ENCODE data around the gene ZNF827.

ZNF827 gene

DNA sequence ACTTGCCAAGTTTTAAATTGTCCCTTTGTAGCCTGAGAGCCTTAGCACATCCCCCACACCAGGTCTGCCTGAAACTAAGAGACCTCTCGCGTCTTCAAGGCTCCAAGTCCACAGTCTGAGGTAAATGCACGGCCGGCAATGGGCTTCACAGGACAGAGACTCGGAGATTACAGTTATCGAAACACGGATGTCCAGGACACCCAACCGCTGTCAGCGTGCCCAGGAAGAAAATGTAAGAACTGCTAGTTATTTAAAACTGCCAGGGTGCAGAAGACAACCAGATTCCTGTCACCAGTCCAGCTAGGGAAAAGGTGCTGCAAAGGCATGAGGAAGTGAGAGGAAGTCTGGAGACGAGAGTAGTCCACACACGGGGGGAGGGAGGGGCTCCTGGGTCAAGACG, 28.9 kb downstream of the ZNF827 start:
- H3K36me3 Mint-ChIP-seq, result peaks cover 3% of the 10 kb centered on the region
- no peak overlapping the region for H3K27ac Mint-ChIP-seq
- H3K4me3 Mint-ChIP-seq, result no peak overlapping the region
- peaks cover 69% of the 10 kb centered on the region for H3K4me1 Mint-ChIP-seq (ENCODE audit: low read depth)
- no peaks in the 10 kb centered on the region for H3K9me3 Mint-ChIP-seq (ENCODE audit: low read depth)
- no peaks in the 10 kb centered on the region for H3K27me3 Mint-ChIP-seq

DNA sequence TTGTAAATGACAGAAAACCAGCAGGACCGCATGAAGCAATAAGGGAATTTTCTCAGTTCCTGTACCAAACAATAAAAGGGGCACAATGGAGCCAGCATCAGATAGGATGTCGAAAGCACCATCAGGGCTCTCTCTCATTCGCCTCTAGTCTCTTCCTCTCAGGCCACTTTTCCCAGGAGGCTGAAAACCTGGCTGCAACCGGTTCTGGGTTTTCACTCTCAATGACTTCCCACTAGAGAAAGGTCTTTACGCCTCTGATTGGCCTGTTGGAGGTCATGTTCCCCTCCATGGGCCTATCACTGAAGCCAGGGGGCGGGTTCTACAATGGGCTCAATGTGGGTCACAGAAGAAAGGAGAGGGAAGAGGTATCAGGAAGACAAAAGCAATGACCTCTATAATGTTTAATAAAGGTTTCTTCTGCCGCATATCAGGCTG, 29.3 kb downstream of the ZNF827 start:
- Mint-ChIP-seq H3K4me1 (ENCODE audit: low read depth) (peaks cover 71% of the 10 kb centered on the region), H3K36me3 (peaks cover 3% of the 10 kb centered on the region), H3K27ac (peak overlapping the region; percentile 41), H3K4me3 (no peak overlapping the region), H3K9me3 (ENCODE audit: low read depth) (no peaks in the 10 kb centered on the region), H3K27me3 (no peaks in the 10 kb centered on the region)

DNA sequence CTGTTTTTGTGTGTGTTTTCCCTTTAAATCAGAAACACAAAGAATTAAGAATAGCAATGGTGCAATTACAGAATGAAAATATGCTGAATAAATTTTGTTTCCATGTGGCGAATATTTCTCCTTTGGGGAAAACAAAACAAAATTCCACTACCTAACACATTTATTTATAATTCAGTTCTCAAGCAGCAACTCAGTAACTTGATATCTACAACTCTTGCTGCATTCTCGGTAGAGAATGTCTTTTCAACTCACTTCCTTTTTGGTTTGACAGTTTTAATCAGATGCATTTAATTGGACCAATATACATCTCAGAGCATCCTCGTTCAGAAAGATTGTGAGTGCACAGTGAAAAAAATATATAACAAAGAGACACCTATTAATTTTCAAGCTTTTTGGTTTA, 30.8 kb downstream of the ZNF827 start:
- H3K27ac Mint-ChIP-seq, result no peak overlapping the region
- peaks cover 70% of the 10 kb centered on the region for H3K4me1 Mint-ChIP-seq (ENCODE audit: low read depth)
- peaks cover 5% of the 10 kb centered on the region for H3K36me3 Mint-ChIP-seq
- H3K9me3 Mint-ChIP-seq (ENCODE audit: low read depth), result no peaks in the 10 kb centered on the region
- H3K4me3 Mint-ChIP-seq, result no peak overlapping the region
- H3K27me3 Mint-ChIP-seq, result no peaks in the 10 kb centered on the region

DNA sequence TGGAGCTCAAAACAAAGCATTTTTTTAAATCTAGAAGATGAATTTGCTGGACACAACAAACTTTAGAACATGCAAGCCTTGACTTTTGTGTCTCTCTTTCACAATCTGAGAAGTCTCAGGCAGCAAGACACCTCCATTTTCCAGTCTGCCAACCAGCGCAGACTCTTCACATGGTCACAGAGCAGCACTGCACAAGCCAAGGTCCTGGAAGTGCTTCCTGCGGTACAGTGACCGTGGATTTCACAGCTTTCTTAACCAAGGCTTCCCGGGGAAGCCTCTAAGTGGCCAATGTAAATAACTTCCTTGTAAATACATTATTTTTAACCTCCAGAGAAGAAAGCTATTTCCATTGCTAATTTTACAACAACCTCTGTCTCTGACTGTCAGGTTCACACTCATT, 31.2 kb downstream of the ZNF827 start:
- Mint-ChIP-seq H3K9me3 (ENCODE audit: low read depth) (no peaks in the 10 kb centered on the region), H3K4me3 (no peak overlapping the region), H3K36me3 (peaks cover 5% of the 10 kb centered on the region), H3K27me3 (no peaks in the 10 kb centered on the region), H3K4me1 (ENCODE audit: low read depth) (peaks cover 66% of the 10 kb centered on the region), H3K27ac (no peak overlapping the region)

DNA sequence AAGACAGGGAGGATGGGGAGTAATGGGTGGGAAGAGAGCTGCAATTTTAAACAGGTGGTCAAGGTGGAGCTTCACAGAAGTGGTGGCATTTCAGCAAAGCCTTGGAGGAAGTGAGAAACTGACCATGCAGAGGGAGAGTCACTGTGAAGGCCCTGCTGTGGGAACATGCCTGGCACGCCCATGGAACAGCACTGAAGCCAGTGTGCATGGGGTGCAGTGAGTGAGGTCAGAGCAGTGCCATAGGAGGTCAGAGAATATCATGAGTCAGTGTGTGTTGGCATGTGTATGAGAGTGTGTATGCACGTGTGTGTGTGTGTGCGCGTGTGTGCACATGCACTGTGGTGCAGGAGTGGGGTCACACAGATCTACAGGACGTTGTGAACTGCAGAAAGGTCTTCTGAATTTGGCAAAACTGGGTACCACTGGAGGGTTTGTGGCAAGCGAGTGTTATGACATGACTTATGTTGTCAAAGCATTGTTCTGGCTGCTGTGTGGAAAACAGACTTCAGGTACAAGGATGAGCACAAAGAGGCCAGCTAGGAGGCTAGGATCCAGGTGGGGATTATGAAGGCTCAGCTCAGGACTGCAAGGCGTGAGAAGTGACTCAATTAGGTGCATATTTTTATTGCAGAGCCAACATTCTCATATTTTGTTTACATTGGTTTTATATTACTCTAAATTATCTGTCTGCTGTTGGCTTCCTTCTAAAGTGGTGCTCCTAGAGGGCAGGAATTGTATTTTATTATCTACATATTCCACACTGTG, 34.0 kb downstream of the ZNF827 start:
- Mint-ChIP-seq H3K27ac (no peak overlapping the region), H3K9me3 (ENCODE audit: low read depth) (no peaks in the 10 kb centered on the region), H3K36me3 (peaks cover 19% of the 10 kb centered on the region), H3K27me3 (no peaks in the 10 kb centered on the region), H3K4me3 (no peak overlapping the region), H3K4me1 (ENCODE audit: low read depth) (peaks cover 54% of the 10 kb centered on the region)

DNA sequence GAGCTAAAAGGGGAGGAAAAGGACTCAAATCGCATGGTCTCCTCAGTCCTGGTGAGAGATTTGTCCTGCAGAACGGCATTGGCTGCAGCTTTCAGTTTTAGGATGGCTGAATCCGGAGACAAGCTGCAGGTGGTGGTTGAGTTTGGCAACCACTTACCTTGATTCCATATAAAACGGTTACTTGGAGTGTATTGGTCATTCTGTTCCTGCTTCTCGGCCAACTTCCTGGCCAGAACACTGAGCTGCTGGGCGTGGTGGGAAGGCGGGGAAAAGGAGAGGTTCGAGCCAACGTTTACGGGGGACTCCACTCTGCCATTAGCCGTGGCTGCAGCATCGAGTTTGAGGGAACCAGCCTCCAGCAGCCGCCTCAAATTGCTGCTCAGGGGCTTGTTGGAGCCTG, 36.1 kb downstream of the ZNF827 start:
- no peaks in the 10 kb centered on the region for H3K27me3 Mint-ChIP-seq
- peaks cover 47% of the 10 kb centered on the region for H3K4me1 Mint-ChIP-seq (ENCODE audit: low read depth)
- H3K36me3 Mint-ChIP-seq, result peaks cover 23% of the 10 kb centered on the region
- no peak overlapping the region for H3K4me3 Mint-ChIP-seq
- H3K9me3 Mint-ChIP-seq (ENCODE audit: low read depth), result no peaks in the 10 kb centered on the region
- no peak overlapping the region for H3K27ac Mint-ChIP-seq

DNA sequence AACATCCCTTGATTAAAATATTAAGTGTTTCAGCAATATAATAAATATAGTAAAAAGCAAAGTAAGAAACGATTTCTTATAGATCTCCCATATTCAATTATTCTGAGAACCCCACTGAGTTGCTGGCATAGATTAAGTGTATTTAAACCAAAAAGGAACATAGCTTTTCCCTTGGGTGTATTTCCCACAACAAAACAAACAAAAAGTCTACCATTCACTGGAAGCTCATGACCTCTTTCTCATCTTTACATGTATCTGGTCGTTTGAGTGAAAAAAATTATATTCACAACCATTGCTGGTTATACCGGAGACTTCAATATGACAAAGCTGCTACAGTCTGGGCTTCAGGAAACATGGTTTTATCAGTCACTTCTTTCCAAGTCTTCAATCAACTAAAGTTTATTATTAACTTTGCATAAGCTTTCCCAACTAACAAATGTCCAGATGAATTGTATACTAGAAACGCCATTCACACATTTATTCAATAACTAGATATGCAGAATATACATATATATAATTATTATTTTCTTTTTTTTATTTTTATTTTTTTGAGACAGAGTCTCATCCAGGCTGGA, 38.6 kb downstream of the ZNF827 start:
- H3K4me3 Mint-ChIP-seq, result no peak overlapping the region
- H3K27me3 Mint-ChIP-seq, result no peaks in the 10 kb centered on the region

DNA sequence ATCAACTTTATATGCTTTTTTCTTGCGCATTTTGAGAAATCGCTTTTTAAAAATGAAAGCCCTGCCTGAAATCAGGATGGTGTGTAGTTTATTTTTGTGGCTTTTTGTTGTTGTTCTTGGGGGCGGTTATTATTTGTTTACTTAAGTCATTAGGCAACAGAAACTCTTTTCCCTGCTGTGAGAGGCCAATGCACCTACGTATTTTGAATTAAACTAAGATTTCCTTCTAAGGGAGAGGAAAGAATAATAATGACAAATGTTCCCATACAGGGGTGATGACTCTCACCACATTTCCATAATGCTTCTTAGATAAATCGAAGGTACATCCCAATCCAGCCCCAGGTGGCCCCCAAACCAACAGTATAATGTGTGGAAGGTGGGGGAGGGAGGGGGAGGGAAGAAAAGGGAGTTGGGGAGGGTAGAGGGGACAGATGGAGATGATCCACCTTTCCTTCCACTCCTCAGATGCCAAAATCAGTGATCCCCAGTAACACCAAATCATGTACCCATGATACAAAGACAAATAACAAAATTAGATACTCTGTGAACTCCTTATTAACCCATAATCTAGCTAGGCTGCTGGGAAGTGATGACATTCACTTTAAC, 39.6 kb downstream of the ZNF827 start:
- H3K36me3 Mint-ChIP-seq, result peaks cover 27% of the 10 kb centered on the region
- no peak overlapping the region for H3K4me3 Mint-ChIP-seq
- H3K9me3 Mint-ChIP-seq (ENCODE audit: low read depth), result no peaks in the 10 kb centered on the region
- H3K4me1 Mint-ChIP-seq (ENCODE audit: low read depth), result peaks cover 53% of the 10 kb centered on the region
- H3K27me3 Mint-ChIP-seq, result no peaks in the 10 kb centered on the region
- H3K27ac Mint-ChIP-seq, result no peak overlapping the region

More for the DNA sequence above, 38.6 kb downstream of the ZNF827 start:
- H3K36me3 Mint-ChIP-seq, result peaks cover 24% of the 10 kb centered on the region
- no peak overlapping the region for H3K27ac Mint-ChIP-seq
- no peaks in the 10 kb centered on the region for H3K9me3 Mint-ChIP-seq (ENCODE audit: low read depth)
- peaks cover 52% of the 10 kb centered on the region for H3K4me1 Mint-ChIP-seq (ENCODE audit: low read depth)

DNA sequence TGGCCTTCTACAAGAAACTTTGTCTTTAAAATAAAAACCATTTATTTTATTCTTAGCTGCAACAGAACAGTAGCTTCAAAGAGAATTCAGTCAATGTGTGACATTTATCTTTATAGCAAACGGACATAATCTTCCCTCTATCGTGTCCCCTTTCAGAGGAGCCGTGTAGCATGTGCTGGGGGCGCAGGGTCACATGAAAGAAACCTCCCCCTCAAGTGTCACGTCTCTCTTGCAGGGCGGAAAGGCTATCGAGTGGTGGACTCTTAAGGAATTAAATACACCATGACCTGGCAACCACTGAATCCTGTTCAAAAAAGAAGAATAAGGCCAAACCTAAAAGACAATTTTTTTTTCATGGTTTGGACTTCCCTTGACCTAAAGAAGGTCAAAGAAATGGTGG, 40.2 kb downstream of the ZNF827 start:
- Mint-ChIP-seq H3K4me3 (no peak overlapping the region), H3K36me3 (peaks cover 25% of the 10 kb centered on the region), H3K27me3 (no peaks in the 10 kb centered on the region), H3K9me3 (ENCODE audit: low read depth) (no peaks in the 10 kb centered on the region), H3K4me1 (ENCODE audit: low read depth) (peaks cover 57% of the 10 kb centered on the region), H3K27ac (no peak overlapping the region)

DNA sequence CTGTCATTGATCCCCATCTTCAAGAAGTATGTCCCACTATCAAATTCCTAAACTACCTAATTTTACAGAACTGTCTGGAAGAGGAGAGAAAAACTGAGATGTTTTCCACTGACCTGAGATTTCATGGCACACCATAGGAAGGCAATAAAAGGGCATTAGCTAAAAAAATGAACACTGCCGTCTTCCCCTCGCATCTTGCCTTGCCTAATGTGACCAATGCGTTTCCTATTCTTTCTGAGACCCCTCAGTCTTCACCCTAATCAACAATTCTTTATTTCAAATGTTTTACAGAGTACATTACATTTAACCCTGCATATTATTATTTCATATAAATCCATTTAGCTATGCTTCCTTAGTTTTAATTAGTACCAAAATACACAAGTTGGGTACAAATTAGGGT, 43.6 kb downstream of the ZNF827 start:
- Mint-ChIP-seq H3K4me3 (peak overlapping the region; percentile 28), H3K4me1 (ENCODE audit: low read depth) (peaks cover 58% of the 10 kb centered on the region), H3K27ac (peak overlapping the region; percentile 46), H3K36me3 (peaks cover 22% of the 10 kb centered on the region), H3K27me3 (no peaks in the 10 kb centered on the region), H3K9me3 (ENCODE audit: low read depth) (no peaks in the 10 kb centered on the region)

DNA sequence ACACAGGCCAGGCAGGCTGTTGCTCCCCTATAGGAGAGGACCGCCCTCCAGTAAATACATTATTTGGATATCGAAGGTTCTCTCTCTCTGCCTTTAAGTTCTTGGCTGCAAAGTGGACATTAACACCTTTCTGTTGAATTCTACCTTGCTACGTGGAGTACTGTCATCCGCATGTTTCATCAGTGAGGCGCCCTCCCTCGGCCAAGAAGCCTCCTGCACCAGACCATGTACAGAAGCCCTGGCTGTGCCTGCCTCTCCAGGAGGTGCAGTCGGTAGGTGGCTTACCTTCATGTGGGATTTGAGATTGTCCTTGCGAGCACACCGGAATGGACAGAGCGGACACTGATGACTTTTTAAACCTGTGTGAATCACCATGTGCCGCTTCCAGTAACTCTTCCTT, 46.7 kb downstream of the ZNF827 start:
- Mint-ChIP-seq H3K9me3 (ENCODE audit: low read depth) (no peaks in the 10 kb centered on the region), H3K4me1 (ENCODE audit: low read depth) (peaks cover 42% of the 10 kb centered on the region), H3K36me3 (peaks cover 20% of the 10 kb centered on the region), H3K27me3 (no peaks in the 10 kb centered on the region), H3K4me3 (no peak overlapping the region), H3K27ac (peak overlapping the region; percentile 75)

DNA sequence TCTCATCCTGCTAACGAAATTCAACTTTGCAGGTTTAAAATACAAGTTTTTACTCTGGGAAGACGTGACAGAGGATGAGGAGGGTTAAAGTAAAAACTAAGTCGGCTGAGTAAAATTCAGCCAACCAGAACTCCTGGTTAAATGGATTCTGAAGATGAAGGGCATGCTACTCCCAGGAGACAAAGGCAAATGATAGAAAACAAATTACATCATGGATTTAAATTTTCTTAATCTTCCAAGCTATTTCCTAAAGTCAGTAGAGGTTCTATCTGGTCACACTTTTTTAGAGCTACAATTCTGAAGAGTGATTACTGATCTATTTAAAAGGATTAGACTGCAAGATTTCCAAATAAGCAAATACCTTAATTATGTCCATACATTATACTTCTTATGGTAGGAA, 47.9 kb downstream of the ZNF827 start:
- Mint-ChIP-seq H3K4me3 (no peak overlapping the region), H3K4me1 (ENCODE audit: low read depth) (peaks cover 32% of the 10 kb centered on the region), H3K9me3 (ENCODE audit: low read depth) (no peaks in the 10 kb centered on the region), H3K27ac (no peak overlapping the region), H3K36me3 (peaks cover 25% of the 10 kb centered on the region), H3K27me3 (no peaks in the 10 kb centered on the region)

DNA sequence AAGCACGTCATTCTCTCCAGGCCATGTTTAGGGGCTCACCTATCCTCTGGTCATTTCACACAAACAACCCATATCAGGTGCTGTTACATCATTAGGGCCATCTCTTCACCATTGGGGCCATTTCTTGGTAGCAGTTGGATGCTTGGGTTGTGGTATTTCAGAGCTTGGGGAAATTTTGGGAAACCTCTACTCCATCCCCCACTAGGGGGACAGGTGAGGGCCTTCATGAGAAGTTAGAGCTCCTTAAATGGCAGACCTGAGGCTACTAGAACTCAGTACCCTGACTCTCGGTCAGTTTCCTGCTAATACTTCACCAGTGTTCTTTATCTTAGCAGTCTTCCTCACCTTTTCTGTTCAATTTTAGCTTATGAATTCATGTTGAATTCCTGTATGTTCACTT, 50.2 kb downstream of the ZNF827 start:
- H3K4me3 Mint-ChIP-seq, result no peak overlapping the region
- H3K36me3 Mint-ChIP-seq, result peaks cover 21% of the 10 kb centered on the region
- H3K27me3 Mint-ChIP-seq, result no peaks in the 10 kb centered on the region
- H3K27ac Mint-ChIP-seq, result no peak overlapping the region
- peaks cover 20% of the 10 kb centered on the region for H3K4me1 Mint-ChIP-seq (ENCODE audit: low read depth)
- no peaks in the 10 kb centered on the region for H3K9me3 Mint-ChIP-seq (ENCODE audit: low read depth)

DNA sequence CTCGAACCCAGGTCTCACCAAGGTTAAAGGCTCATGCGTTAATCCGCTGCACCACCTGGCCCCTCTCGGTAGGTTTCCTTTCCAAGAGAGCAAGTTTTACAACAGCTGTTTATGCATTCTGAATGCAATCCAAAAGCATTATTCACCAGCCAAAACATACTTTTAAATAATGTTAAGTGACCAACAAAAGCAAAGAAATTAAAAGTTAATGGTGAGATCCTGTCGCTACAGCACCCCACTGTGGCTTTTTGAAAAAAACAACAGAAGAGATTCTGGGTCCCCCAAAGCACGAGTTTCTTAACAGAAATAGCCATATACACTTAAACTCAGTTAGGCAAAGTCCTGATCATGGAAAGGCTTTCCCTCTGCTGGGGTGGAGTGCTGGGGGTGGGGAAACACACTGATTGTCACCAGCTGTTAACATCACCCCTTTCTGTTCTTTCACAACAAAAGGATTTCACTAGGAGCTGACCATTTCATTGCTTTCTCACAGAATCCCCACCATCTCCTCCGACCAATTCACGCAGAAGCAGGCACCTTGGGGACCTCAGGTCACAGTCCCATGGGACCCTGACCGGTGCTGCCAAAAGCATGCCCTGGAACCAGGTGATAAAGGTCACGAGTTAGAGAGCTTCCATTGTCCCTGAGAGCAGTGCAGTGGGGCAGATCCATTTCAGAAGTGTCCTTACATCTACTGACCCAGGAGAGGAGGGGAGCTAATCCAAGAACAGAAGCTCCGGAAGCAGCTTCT, 51.2 kb downstream of the ZNF827 start:
- H3K4me3 Mint-ChIP-seq, result no peak overlapping the region

DNA sequence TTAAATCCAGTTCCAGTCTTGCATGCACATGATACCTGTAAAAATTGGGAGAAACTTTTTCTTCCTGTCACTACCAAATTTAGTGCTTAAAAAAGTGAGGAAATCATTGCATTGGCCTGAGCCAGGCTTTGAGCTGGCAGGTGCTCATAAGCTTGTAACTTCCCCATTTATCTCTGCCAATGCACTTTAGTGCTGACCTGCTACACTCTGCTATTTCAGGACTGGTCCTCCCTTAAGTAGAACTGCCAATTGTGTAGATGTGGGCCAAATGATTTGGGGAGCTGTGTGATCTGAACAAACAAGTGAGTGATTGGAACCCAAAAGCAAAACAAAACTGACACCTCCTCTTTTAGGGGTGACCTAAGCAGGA, 51.8 kb downstream of the ZNF827 start:
- Mint-ChIP-seq H3K4me3 (no peak overlapping the region), H3K9me3 (ENCODE audit: low read depth) (no peaks in the 10 kb centered on the region), H3K27ac (no peak overlapping the region), H3K36me3 (peaks cover 17% of the 10 kb centered on the region), H3K4me1 (ENCODE audit: low read depth) (peaks cover 28% of the 10 kb centered on the region), H3K27me3 (no peaks in the 10 kb centered on the region)

More for the DNA sequence above, 51.2 kb downstream of the ZNF827 start:
- peaks cover 19% of the 10 kb centered on the region for H3K36me3 Mint-ChIP-seq
- no peaks in the 10 kb centered on the region for H3K27me3 Mint-ChIP-seq
- no peak overlapping the region for H3K27ac Mint-ChIP-seq
- peaks cover 24% of the 10 kb centered on the region for H3K4me1 Mint-ChIP-seq (ENCODE audit: low read depth)
- H3K9me3 Mint-ChIP-seq (ENCODE audit: low read depth), result no peaks in the 10 kb centered on the region

Data from activated naive CD8-positive, alpha-beta T cell (primary cell).